SW 1271 (cell line): Measurements from ENCODE around the gene SH3TC1.

Experiments used
- DNase-seq, 2 experiments: peaks; one replicate each; lab custom pipeline; 2025; lab: John Stamatoyannopoulos, UW

SH3TC1 gene

DNA sequence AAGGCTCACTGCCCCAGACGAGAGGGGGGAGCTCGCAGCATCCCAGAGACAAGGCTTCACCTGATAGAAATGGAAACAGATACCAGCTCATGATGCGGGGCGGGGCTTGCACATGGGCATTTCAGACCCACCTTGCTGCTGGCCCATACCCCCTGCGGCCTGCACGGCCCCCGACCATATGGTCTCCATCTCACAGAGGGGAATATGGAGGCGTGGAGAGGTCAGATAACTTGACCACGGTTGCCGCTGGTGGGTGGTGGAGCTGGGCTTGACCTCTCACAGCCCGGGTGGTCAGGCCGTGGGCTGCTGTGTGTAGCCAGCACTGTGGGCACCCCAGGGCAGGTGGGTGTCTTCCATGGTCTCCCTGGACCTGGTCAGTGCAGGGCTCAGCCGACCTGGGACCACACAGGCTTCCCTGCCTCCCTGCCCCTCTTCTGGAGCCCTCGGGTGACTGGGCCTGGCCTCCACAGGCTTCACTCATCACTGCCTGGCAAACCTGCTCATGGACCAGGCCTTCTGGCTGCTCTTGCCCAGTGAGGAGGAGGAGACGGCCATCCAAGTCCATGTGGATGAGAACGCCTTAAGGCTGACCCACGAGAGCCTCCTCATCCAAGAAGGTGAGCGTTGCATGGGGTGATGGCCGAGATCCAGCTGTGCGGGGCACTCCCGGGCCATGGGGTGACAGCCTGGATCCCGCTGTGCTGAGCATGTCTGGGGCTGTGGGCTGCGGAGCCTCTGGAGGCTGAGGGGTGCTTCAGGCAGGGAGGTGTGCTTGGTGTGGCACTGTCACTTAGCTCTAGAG, 16.8 kb downstream of the SH3TC1 start:
- no peak for DNase-seq

DNA sequence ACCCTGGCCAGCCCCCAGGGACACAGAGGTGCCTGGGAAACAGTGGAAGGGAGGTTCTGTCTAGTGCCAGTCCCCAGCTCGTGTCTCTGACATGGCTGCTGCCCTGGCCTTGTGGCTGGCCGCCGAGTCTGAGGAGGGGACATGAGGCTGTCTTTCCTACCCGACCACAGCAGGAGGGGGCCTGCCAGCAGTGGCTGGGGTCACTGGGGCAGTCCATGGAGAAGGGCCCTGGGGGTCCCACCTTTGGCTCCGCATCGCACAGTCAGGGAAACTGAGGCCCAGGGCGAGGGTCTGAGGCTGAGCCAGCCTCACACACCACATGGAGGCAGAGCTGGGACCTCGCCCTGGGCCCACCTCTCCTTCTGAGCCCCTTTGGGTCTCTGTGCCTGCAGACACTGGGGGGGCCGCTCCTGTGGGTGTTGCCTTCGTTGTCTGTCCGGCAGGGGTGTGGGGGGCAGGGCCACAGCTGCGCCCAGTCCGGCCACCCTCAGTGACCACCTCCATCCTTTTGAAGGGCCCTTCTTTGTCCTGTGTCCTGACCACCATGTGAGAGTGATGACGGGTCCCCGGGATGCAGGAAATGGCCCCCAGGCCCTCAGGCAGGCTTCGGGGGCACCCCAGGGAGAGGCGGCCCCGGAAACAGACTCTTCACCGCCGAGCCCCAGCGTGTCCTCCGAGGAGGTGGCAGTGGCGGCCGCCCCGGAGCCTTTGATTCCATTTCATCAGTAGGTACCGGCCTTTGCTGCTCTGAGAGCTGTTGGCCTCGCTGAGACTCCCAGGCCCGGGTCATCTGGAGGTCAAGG, 17.6 kb downstream of the SH3TC1 start:
- no peak for DNase-seq

DNA sequence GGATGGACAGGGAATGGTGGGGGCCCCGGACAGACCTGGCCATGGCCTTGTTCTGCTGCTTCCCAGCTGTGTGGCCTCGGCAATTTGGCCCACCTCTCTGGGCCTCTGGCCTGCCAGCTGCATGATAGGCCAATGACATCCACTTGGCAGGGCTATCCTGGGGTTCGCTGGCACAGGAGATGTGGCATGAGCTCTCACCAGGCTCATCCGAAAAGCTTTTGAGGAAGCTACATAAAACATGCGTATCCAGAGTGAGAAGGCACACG, 18.1 kb downstream of the SH3TC1 start:
- no peak for DNase-seq

DNA sequence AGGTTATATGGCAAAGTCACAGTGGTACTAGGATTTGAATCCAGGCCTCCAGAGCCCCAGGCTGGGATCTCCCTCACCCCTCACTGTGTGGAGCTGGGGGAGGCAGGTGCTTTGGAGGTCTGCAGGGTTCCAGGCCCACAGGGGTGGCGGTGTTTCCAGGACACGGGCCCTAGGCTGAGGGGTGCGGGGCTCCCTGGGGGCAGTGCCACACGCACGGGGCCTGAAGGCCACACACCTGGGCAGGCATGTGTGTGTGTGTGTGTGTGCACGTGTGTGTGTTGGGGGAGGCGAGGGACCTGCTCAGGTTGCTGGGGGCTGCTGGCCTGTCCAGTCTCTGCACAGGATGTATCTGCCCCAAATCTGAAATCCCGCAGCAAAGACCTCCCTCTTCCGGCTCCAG, 18.8 kb downstream of the SH3TC1 start:
- DNase-seq, result no peak

DNA sequence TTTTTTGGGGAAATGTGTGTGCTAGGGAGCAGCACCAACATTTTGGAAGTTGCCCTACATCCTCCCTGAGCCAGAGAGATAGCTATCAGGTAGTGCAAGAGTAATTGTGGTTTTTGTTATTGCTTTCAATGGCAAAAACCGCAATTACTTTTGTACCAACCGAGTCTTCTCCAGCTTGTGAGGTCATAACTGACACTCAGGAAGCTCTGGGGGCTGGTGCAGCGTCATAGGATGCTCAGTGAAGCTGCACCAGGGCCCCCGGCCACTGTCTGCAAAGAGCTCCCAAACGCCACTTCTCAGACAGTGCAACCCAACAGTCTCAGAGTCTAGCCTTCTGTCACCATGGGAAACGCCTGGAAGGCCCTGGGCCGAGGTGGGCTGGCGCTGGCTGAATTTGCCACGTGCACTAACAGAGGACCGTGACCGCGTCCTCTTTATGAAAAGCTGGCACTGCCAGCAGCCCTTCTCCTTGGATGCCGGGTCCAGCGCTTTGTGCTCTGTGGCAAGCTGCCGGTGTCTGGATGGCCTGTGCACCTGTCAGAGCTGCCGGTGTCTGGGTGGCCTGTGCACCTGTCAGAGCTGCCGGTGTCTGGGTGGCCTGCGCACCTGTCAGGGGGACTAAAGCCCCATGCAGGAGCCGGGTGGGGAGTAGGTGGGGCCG, 19.4 kb downstream of the SH3TC1 start:
- DNase-seq, result no peak

DNA sequence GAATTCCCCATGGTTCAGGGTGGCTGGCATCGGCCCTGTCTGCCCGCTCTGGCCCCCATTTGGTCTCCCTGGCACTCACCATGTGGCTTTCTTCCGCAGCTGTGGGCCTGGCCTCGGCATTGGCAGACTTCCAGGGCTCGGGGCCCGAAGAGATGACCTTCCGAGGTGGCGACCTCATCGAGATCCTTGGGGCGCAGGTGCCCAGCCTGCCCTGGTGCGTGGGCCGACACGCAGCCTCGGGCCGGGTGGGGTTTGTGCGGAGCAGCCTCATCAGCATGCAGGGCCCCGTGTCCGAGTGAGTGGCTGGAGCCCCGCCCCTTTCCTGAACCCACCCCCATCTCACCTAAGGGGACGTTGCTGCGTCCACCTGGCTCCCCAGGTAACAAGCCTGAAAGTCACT, 20.1 kb downstream of the SH3TC1 start:
- DNase-seq, result no peak

DNA sequence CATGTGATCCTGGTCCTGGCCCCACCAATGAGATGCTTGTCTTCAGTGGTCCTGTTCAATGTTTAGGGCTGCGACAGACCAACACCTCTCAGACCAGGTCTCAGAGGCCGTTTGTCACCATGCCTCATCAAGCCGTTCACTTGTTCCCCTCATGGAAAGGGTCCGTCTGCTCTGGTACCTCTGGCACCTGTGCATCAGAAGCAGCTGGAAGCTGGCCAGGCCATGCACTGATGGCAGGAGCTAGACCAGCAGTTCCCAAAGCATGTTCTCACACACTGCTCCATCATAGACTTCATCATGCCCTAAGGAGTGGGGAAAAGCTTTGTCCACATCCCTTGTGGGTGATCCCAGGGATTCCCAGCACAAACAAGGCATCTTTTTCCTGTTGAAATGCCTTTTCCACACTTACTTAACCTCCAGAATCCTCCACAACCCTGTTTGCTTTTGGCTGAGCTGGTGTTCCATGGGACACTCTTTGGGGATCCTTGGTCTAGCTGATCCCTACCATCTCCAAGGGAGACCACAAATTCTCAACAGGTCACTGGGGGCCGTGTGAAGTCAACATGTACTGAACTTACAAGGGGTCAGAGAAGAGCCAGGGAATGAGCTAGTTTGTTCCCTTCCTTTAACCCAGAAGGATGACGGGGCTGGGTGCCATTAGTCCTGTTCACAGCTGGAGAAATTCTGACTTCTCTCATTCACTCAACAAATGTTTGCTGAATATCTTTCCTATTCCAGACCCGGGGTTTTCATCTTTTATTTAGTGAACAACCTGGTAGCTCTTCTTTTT, 21.8 kb downstream of the SH3TC1 start:
- DNase-seq, result no peak

DNA sequence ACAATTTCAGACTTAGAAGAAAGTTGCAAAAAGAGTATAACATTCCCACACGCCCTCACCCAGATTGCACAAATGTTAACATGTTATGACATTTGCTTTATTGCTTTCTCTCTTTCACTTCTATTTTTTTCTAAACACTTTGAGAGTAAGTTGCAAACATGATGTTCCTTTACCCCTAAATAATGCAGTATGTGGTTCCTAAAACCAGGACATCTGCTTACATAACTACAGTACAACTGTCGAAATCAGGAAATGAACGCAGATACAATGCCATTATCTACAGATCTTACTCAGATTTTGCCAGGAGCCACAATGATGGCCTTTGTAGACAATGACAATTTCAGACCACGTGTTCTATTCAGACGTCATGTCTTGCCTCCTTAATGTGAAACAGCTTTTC, 22.4 kb downstream of the SH3TC1 start:
- DNase-seq, result no peak

DNA sequence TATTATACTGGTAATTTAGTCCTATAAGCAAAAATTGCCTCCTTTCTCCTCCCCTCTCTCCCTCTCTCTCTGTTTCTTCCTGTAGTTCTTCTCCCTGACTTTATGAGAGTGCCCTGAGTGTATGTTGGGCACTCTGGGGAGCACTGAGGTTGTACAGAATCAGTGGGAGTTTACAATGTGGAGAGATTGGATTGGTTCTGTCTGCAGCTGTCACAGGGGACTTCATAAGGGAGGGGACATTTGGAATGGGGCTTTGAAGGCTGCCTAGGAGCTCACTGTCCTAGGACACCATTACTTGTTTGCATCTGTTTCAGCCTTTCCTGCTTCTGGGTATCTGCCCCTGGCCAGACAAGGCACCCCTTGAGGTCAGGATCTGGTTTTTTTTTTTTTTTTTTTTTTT, 22.9 kb downstream of the SH3TC1 start:
- no peak for DNase-seq

DNA sequence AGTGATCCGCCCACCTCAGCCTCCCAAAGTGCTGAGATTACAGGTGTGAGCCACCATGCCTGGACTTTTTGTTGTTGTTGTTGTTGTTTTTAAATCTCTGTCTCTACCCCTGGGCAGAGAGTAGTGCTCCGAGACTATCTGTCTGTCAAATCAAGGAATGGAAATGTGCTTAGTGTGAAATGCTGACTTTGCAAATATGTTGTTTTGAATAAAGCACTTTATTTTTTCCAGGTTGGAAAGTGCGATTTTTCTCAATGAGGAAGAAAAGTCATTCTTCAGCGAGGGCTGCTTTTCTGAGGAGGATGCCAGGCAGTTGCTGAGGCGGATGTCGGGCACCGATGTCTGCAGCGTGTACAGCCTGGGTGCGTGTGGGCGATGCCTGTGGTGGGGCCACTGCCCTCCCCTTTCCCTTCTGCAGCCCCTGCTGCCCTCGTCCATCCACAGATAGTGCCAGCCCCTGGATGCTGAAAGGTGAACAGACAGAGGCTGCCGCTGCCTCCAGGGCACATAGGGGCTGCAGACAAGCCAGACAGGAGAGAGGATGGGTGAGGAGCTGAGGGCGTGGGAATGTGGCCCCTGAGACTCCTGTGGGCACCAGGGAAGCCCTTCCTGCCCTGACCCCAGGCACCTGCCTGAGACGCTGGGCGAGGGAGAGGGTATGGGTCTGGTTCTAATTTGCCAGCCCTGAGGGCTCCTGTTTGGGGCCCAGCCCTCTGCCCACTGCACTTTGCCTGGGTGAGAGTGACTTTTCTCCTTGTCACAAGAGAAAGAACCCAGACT, 23.7 kb downstream of the SH3TC1 start:
- DNase-seq, result no peak

DNA sequence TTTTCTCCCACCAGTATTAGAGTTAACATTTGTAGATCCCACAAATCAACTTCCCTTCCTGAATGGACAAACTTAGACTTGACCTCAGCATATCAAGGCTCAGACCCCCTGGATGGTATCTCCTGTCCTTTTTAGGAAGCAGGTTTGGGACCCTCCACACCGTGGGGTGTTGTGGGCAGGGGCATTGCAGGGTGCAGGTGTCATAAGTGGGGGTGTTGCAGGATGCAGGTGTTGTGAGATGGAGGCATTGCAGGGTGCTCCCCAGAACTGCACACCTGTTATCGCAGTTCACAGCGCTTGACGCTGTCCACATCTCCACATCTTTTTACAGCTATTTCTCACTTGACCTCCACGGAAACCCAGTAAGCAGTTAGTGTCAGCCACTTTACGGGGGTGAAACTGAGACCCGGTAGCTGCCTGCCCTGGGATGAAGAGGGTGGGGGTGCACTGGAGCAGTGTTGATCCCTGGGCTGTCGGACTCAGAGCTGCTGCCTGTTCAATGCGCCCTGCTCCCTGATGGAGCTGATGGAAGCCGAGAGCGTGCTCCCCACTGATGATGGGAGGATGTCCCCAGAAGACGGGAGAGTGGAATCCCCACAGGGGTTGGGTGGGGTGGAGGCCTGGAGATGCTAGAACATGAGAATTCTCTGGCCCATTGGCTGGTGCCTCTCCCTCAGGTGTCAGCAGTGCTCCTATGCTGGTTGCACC, 25.3 kb downstream of the SH3TC1 start:
- DNase-seq, result no peak

DNA sequence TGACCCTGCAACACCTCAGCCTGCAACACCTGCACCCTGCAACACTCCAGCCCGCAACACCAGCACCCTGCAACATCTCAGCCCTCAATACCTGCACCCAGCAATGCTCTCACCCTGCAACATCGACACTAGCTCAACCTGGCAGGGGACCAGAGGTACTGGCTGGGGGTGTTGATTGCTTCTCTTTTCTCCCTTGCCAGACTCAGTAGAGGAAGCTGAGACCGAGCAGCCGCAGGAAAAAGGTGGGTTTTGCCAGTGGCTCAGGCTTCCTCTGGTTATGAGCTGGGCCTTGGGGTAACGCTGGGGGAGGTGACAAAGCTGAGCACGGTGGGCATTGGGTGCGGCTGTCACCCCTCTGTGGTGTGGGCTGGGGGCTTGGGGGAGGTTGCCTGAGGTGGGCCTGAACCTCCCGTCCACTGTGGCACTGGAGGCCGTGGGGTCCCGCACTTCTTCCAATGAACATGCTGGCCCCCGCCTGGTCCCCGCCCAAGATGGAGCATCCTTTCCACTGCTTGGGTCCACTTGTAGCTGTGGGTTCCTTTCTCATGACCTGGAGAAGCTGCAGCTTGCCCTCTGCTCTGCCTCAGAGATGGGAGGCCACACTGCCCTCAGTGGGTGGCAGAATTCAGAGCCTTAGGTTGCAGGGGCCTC, 26.0 kb downstream of the SH3TC1 start:
- DNase-seq, result no peak

DNA sequence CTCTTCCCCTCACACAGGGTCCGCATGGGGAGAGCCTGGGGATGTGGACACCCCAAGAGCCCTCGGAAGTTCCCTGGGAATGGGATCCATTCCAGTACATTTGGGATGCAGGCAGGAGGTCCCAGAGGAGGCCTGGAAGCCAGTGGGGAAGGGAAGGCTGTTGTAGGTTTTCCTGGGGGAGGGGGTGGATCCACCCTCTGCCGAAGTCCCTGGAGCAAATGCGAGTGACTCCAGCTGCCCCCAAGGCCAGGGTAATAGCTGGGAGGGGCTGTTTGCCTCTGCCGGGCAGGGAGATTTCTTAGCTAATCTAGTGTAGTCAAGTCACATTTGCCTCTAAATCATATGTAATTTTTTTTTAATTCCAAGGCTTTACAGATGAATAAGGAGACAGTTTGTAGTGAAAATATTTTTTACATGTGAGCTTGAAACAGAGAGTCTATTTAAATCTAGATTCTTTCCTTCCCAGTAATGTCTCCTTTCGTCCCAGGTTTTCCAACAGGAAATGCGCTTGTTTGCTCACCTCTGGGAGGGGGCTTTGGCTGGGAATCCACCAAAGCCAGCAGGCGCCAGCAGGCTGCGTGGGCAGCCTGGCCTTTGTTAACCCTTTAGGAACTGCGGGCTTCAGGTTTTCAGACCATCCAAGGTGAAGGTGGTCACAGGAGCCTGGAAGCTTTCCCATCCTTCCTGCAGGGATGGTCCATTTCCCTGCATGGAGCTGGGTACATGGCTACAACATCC, 26.8 kb downstream of the SH3TC1 start:
- no peak for DNase-seq

DNA sequence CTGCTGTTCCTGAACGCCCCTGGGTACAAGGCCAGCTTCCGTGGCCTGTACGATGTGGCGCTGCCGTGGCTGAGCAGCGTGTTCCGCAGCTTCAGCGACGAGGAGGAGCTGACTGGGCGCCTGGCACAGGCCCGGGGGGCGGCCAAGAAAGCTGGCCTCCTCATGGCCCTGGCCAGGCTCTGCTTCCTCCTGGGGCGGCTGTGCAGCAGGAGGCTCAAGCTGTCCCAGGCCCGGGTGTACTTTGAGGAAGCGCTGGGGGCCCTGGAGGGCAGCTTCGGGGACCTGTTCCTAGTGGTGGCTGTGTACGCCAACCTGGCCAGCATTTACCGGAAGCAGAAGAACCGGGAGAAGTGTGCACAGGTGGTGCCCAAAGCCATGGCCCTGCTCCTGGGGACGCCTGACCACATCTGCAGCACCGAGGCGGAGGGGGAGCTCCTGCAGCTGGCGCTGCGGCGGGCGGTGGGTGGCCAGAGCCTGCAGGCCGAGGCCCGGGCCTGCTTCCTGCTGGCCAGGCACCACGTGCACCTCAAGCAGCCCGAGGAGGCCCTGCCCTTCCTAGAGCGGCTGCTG, 28.2 kb downstream of the SH3TC1 start:
- DNase-seq, result no peak

DNA sequence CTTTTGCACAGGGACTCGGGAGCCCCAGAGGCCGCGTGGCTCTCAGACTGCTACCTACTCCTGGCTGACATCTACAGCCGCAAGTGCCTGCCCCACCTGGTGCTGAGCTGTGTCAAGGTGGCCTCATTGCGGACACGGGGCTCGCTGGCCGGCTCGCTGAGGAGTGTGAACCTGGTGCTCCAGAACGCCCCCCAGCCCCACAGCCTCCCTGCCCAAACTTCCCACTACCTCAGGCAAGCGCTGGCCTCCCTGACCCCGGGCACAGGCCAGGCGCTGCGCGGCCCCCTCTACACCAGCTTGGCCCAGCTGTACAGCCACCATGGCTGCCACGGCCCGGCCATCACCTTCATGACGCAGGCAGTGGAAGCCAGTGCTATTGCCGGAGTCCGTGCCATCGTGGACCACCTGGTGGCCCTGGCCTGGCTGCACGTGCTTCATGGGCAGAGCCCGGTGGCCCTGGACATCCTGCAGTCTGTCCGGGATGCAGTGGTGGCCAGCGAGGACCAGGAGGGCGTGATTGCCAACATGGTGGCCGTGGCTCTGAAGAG, 28.8 kb downstream of the SH3TC1 start:
- DNase-seq, result no peak

DNA sequence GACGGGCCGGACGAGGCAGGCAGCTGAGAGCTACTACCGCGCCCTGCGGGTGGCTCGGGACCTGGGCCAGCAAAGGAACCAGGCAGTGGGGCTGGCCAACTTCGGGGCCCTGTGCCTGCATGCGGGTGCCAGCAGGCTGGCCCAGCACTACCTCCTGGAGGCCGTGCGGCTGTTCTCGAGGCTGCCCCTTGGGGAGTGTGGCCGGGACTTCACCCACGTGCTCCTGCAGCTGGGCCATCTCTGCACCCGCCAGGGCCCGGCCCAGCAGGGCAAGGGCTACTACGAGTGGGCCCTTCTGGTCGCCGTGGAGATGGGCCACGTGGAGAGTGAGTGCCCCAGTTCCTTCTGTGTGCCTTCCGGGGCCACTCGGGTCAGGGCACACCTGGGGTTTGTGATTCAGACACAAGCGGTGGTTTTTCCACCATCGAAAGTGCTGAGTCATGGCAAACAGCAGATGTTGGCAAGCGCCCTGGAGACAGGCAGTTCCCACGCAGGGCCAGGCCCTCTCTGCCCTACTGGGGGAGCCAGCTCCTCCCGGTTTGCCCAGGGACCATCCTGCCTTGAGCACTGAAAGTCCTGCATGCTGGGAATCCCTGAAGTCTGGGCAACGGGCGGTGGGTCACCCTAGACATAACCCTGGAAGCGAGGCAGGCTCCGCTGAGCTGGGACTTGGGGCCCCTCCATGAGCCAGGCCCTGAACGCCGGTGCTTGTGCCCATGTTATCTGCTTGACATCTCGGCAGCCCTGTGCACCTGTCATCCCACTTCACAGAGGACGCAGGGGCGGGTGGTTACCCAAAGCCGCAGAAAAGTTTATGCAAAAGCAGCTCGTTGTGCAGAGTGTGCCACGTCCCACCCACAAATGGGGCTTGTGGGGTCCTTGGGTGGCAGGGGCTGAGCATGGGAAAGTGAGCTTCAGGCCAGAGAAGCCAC, 29.5 kb downstream of the SH3TC1 start:
- no peak for DNase-seq

DNA sequence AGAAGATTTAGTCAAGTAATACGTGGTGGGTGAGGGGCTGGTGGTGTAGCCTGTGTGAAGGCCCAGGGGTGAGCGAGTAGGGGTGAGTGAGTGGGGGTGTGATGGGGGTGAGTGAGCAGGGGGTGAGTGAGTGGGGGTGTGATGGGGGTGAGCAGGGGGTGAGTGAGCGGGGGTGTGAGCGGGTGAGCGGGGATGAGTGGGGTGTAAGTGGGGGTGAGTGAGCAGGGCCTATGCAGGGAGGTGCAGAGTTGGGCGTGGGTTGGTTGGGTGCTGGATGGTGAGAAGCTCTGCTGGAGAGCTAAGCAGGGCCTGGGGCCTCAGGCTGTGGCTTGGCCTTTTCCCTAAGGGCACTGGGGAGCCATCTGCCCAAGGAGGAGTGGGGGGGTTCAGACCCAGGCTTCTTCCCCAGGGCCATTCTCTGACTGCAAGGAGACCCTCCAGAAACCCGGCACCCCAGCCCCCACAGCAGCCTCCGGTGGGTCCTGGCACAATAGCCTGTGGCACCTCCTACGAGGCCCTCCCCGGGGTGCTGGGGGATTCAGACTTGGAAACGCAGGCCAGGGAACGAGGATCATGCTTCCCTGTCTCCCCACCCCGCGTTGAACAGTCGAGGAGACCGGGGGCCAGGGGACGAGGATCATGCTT, 30.4 kb downstream of the SH3TC1 start:
- no peak for DNase-seq
